ENCODE results near the gene HOXA2.
A peak's percentile ranks its signal among the peaks of the same experiment; 100 is the strongest.

The HOXA2 gene

GRCh38 chr7:27102581-27103442, at the start of gene HOXA2:
HOXA2 (minus strand) TSS chr7:27102683; CDS start chr7:27102500, 183 bp downstream.
- DNase-seq (ENCODE audit: low read depth in 2 of 2) = no peak

- no peak for DNase-seq (ENCODE audit: low read depth in 2 of 2)
These were observed 49.0 kb upstream of the HOXA2 start for GRCh38 chr7:27151341-27151930.

GRCh38 chr7:27150568-27151340, 48.3 kb upstream of the HOXA2 start:
- peak in 1 of 2 donors; percentile 51 for DNase-seq (ENCODE audit: low read depth in 2 of 2)

GRCh38 chr7:27149842-27150567, 47.5 kb upstream of the HOXA2 start:
- DNase-seq (ENCODE audit: low read depth in 2 of 2) = no peak

- no peak for DNase-seq (ENCODE audit: low read depth in 2 of 2)
These were observed 46.5 kb upstream of the HOXA2 start for GRCh38 chr7:27148756-27149641.

GRCh38 chr7:27148031-27148755, 45.7 kb upstream of the HOXA2 start:
- DNase-seq (ENCODE audit: low read depth in 2 of 2) = no peak

GRCh38 chr7:27147199-27148030, 44.9 kb upstream of the HOXA2 start, which contains the start of gene HOXA6:
HOXA6 (minus strand) TSS chr7:27147774; CDS start chr7:27147749, 25 bp downstream.
- DNase-seq (ENCODE audit: low read depth in 2 of 2) = no peak

DNA sequence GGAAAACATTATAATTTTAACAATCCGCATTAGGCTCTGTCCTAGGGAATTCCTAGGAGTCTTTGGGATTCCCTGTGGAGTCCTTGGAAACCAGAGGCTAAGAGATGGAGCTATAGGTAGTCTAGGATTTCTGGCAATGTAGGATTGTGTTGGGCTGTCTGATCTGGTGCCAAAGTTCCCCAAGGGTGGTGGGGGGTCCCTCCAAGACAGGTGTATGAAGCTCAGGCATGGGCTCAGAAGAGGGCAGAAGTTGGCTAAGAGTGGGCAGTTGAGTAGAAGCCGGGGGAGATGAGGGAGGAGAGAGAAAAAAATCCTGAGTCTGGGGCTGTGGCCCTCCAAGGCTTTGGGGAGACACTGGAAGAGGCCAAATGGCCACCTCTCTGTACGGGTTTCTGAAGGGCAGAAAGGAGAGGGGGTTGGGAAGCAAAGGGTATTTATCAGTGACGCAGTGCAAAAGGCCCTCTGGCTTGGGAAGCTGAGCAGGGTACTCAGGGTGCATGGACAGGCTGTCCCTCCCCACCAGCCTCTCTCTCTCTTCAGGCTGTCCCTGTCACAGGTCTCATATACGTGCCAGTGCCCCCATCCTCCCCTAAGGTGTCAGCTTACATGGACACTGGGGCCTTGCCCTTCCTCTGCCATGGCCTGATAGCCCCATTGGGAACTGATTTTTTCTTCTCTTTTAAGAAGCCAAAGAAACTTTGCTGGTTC, 44.2 kb upstream of the HOXA2 start:
- no peak for DNase-seq (ENCODE audit: low read depth in 2 of 2)

DNA sequence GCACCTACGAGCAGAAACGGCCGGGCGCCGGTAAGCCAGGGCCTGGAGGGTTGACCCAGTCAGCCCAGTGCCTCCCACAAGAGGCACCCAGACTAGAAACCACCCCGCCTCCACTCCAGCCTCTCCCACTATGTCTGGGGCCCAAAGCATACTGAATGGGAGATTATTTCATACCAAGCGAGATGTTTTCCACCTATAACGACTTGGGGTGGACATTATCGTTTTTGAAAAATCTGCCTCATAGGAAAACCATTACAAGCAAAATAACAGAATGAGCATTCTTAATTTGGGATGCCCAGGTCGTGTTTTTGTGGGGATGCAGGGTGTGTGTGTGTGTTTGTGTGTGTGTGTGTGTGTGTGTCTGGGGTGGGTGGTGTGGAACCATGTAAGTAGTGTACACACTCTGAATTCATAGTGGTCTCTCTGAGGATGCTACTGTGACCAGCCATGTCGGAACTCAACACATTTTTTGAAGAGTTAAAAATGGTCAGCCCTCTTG, 43.5 kb upstream of the HOXA2 start:
- no peak for DNase-seq (ENCODE audit: low read depth in 2 of 2)

DNA sequence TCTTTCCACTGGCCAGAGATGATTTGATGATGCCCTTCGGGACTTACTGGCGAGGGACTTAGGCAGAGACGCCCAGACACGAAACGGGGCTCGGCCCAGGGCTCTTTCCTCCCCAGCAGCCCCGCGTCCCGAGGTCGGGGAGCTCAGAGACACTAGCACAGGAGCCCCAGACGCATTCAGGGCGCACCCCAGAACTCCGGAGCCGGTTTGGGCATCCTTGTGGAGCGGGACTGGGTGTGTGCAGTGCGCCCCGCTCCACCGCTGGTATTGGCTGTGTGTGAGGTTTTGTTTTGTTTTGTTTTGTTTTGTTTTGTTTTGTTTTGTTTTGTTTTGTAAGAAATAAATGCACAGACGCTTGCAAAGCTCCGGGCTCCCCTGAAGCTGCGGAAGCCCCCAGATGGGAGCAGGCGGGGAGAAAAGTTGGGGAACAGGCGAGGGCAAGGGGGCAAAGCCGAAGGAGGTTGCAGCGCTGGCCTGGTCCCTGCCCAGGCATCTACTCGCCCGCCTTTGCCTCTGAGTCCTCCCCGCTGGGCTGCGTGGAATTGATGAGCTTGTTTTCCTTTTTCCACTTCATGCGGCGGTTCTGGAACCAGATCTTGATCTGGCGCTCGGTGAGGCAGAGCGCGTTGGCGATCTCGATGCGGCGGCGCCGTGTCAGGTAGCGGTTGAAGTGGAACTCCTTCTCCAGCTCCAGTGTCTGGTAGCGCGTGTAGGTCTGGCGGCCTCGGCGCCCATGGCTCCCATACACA, 42.9 kb upstream of the HOXA2 start:
- DNase-seq (ENCODE audit: low read depth in 2 of 2) = no peak

DNA sequence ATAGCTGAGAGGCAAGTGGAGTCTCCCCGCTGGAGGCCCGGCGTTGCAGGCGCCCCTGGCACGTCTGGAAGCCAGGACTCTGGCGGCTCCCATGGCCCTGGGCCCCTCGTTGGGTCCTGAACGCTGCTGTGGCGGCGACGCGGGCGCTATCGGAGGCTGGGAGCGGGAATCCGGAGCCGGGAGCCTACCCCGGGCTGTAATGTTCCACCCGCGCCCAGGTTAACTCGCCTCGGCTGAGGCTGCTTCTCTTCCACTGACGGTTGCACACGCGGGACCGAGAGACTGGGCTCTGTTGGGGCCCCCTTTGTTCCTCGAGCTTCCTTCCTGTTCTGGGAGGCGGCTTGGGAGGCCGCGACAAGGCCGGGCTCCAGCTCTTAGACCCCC, 42.3 kb upstream of the HOXA2 start:
- DNase-seq (ENCODE audit: low read depth in 2 of 2) = no peak

DNA sequence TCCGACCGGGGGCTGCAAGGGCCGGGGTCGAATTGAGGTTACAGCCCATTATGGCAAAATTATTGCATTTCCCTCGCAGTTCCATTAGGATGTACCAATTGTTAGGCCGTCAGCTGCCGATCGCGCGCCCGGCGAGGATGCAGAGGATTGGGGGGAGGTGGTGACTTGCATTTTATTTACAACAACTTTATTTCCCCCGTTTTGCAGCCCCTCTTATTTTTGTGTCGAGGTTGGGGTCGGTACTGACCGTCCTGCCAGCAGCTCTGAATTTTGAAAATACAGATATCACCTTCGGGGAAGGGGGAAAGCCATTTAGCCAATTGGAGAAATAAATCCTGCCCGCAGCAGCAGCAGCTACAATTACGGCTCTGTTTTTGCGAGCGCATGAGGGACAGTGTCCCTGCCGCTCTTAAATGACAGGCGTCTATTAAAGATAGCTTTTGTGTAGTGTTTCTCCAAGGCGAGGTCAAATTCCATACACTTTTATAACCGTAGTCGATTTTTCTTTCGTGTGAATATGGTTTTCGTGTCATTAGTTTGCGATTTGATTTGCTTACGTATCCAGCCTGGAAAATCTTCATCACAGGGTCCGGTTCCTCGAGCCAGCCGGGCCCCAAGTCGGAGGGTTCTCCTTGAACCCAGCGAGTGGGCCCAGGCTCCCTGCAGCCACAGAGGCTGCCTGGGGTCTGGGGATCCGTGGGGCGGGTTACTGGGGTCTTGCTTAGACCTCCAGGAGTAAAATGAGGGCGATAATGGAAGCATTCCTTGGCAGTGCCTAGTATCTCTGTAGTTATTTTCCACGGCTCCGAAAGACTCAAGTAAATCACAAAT, 41.7 kb upstream of the HOXA2 start:
- DNase-seq (ENCODE audit: low read depth in 2 of 2) = no peak

GRCh38 chr7:27143023-27143949, 40.8 kb upstream of the HOXA2 start, which contains the start of gene HOXA5:
HOXA5 (minus strand) TSS chr7:27143681; CDS start chr7:27143607, 74 bp downstream.
- DNase-seq (ENCODE audit: low read depth in 2 of 2) = no peak

DNA sequence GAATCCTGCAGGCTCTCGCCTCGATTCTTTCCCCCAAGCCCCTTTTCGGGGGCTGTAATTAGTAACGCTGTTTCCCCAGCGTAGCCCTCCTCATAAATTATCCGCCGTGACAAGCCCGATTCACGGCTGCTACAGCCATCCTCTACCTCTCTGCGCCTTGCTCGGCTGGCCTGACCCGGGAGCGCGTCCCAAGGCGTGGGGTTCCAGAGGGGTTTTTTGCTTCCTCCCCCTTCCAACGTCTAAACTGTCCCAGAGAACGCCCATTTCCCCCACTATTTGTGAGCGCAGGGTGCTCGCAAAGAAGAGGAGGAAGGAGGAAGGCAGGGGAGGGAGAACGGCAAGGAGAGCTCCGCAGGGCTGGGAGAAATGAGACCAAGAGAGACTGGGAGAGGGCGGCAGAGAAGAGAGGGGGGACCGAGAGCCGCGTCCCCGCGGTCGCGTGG, 40.1 kb upstream of the HOXA2 start:
- DNase-seq (ENCODE audit: low read depth in 2 of 2) = no peak

GRCh38 chr7:27141923-27142579, 39.6 kb upstream of the HOXA2 start:
- no peak for DNase-seq (ENCODE audit: low read depth in 2 of 2)
